Keratinocyte (primary cell): Measurements from ENCODE around the gene DNAJC2.

ENCODE experiments used
- CTCF ChIP-seq, 3 experiments: IDR thresholded peaks in 1 of 3; conservative IDR thresholded peaks in 1 of 3; optimal IDR thresholded peaks in 1 of 3; 2 replicates in 2 of 3; 3 replicates in 1 of 3; pipeline versions ENCODE3 to v1.5.1; 2011; ENCODE audit warnings: low read length in 3 of 3, mild to moderate bottlenecking in 3 of 3, moderate library complexity in 2 of 3, control low read depth in 1 of 3, inconsistent platforms in 1 of 3; ENCODE audit not compliant: insufficient read depth in 2 of 3; ENCODE audit errors: extremely low read depth in 1 of 3
- EZH2 ChIP-seq: IDR thresholded peaks from one replicate; pipeline ENCODE4 v1.6.1; 2012; ENCODE audit warnings: inconsistent platforms, mild to moderate bottlenecking, low read length, moderate library complexity

GRCh38 chr7:103338864-103339263 lies 5.7 kb downstream of the DNAJC2 start:
- TF ChIP-seq CTCF (optimal IDR thresholded peaks at IDR 0.05 in 1 of 3, IDR thresholded peaks at IDR 0.05 in 1 of 3, conservative IDR thresholded peaks at IDR 0.05 in 1 of 3; ENCODE audit: extremely low read depth in 1 of 3, insufficient read depth in 2 of 3, low read length in 3 of 3) (no peak), EZH2 (no peak)
